Upper lobe of left lung (tissue), 6 donors: Measurements from ENCODE around the gene SFT2D2. TPM values are rescaled to one million over a fixed set of nuclear protein-coding genes. Genes with fewer than 3 reads are reported as not detected.

ENCODE experiments used
- ATAC-seq, 2 donors: fragments of 200-7000 bp; cut with Tn5 transposase; one replicate each; pipeline ENCODE4 v1.9.1; 2022; ENCODE audit warnings: mild to moderate bottlenecking in 2 of 2, moderate library complexity in 2 of 2; ENCODE audit not compliant: low FRiP score in 2 of 2
- DNase-seq, 2 donors: peaks; one replicate each; pipeline ENCODE4 v3.0.0-alpha.2; 2019 to 2020
- H3K27ac ChIP-seq, 4 donors: fragments of 200-600 bp; sonication (generic); one replicate each; pipeline ENCODE4 v1.5.1; 2016 to 2019
- H3K27me3 ChIP-seq, 4 donors: fragments of 200-600 bp; sonication (generic); one replicate each; pipeline ENCODE4 v1.5.1; 2017 to 2019
- H3K36me3 ChIP-seq, 4 donors: fragments of 200-600 bp; sonication (generic); one replicate each; pipeline ENCODE4 v1.5.1; 2016 to 2019
- H3K4me1 ChIP-seq, 4 donors: fragments of 200-600 bp; sonication (generic); one replicate each; pipeline ENCODE4 v1.5.1; 2018 to 2019
- H3K4me3 ChIP-seq, 4 donors: fragments of 200-600 bp; sonication (generic); one replicate each; pipeline ENCODE4 v1.5.1; 2017 to 2019; ENCODE audit warnings: mild to moderate bottlenecking in 2 of 4, moderate library complexity in 1 of 4
- H3K9me3 ChIP-seq, 4 donors: fragments of 200-600 bp; sonication (generic); one replicate each; pipeline ENCODE4 v1.5.1; 2018 to 2019
- CTCF ChIP-seq, 6 experiments: fragments of 450-650 bp in 4 of 6; fragments of 200-600 bp in 2 of 6; sonication (generic) in 2 of 6; IDR thresholded peaks; one replicate each; pipeline ENCODE4 v1.5.1; 2016 to 2019; ENCODE audit warnings: antibody characterized with exemption in 6 of 6
- EP300 ChIP-seq, 4 donors: sonication (generic); formaldehyde crosslinking; IDR thresholded peaks; one replicate each; pipeline ENCODE4 v1.5.1; 2017; ENCODE audit warnings: antibody characterized with exemption in 4 of 4, control low read depth in 2 of 4
- POLR2A ChIP-seq, 4 donors: fragments of 450-650 bp; IDR thresholded peaks; one replicate each; pipeline ENCODE4 v1.5.1; 2016 to 2017; ENCODE audit warnings: antibody characterized with exemption in 4 of 4, mild to moderate bottlenecking in 2 of 4
- POLR2AphosphoS5 ChIP-seq, 2 donors: sonication (generic); formaldehyde crosslinking; IDR thresholded peaks; one replicate each; pipeline ENCODE4 v1.5.1; 2017; ENCODE audit warnings: antibody characterized with exemption in 2 of 2
- WGBS, 2 donors: methylation state at CpG; one replicate each; pipeline ENCODE4 v1.1.5; 2017 to 2018; 5-methylcytosine and 5-hydroxymethylcytosine counted together
- total RNA-seq, 6 donors: library from RNA; depleted of rRNA in 4 of 6; stranded (reverse); fragments of >200 nt in 4 of 6; gene quantifications; one replicate each; pipeline versions ENCODE4 v1.1.0 to v1.2.1, GENCODE V29; 2016 to 2021
- donor health status: DM: no; HTN: no; CAD: no; lungs with moderate emphysema.
- donor health status: DM: no; HTN: yes; CAD: no; lungs with severe emphysema.

Gene SFT2D2
- total RNA-seq, 6 donors from 2014 or later, result 27.7 to 70.6 (median 41.9) TPM

GRCh38 chr1:168259567-168259966 lies 33.8 kb downstream of the SFT2D2 start:
- Histone ChIP-seq H3K36me3 (peaks cover 0 to 4% (median 1%) of the 10 kb centered on the region in 4 donors), H3K27me3 (no peaks in the 10 kb centered on the region), H3K4me3 (no peak overlapping the region), H3K4me1 (peaks cover 4 to 7% (median 7%) of the 10 kb centered on the region in 4 donors), H3K9me3 (peaks cover 5 to 14% (median 10%) of the 10 kb centered on the region in 4 donors), H3K27ac (no peak overlapping the region)
- ATAC-seq (no peak), DNase-seq (no peak)
- TF ChIP-seq POLR2A (IDR thresholded peaks at IDR 0.05), result no peak
- TF ChIP-seq CTCF (IDR thresholded peaks at IDR 0.05), result no peak
- no peak for TF ChIP-seq POLR2AphosphoS5 (IDR thresholded peaks at IDR 0.05)
- TF ChIP-seq EP300 (IDR thresholded peaks at IDR 0.05), result no peak
- WGBS, 2 donors, result 94 to 100% methylated on average over 1 of the region's 1 CpG

- no peak for ATAC-seq
Measured at GRCh38 chr1:168260393-168260792, 34.6 kb downstream of the SFT2D2 start.

GRCh38 chr1:168261390-168261789 lies 35.6 kb downstream of the SFT2D2 start:
- WGBS, 2 donors, result 46 to 65% methylated on average over 2 of the region's 2 CpGs
- H3K27ac ChIP-seq, result no peak overlapping the region
- ATAC-seq, result no peak
- H3K36me3 ChIP-seq, result no peaks in the 10 kb centered on the region
- DNase-seq, result no peak
- H3K4me3 ChIP-seq, result no peak overlapping the region
- peaks cover 4 to 7% (median 7%) of the 10 kb centered on the region in 4 donors for H3K4me1 ChIP-seq
- no peak for TF ChIP-seq EP300 (IDR thresholded peaks at IDR 0.05)
- H3K27me3 ChIP-seq, result no peaks in the 10 kb centered on the region
- H3K9me3 ChIP-seq, result peaks cover 0 to 4% (median 3%) of the 10 kb centered on the region in 4 donors

More at GRCh38 chr1:168260393-168260792, 34.6 kb downstream of the SFT2D2 start:
- peaks cover 0 to 4% (median 1%) of the 10 kb centered on the region in 4 donors for H3K36me3 ChIP-seq
- peaks cover 4 to 7% (median 7%) of the 10 kb centered on the region in 4 donors for H3K4me1 ChIP-seq
- TF ChIP-seq EP300 (IDR thresholded peaks at IDR 0.05) (no peak), POLR2A (IDR thresholded peaks at IDR 0.05) (no peak), POLR2AphosphoS5 (IDR thresholded peaks at IDR 0.05) (no peak), CTCF (IDR thresholded peaks at IDR 0.05) (no peak)
- H3K27me3 ChIP-seq, result no peaks in the 10 kb centered on the region
- DNase-seq, result no peak
- no peak overlapping the region for H3K4me3 ChIP-seq
- H3K27ac ChIP-seq, result no peak overlapping the region
- 90 to 98% methylated on average over 3 of the region's 3 CpGs for WGBS, 2 donors
- peaks cover 2 to 13% (median 10%) of the 10 kb centered on the region in 4 donors for H3K9me3 ChIP-seq

- Histone ChIP-seq H3K4me3 (no peak overlapping the region), H3K27ac (no peak overlapping the region), H3K36me3 (no peaks in the 10 kb centered on the region), H3K4me1 (peaks cover 4 to 7% (median 7%) of the 10 kb centered on the region in 4 donors), H3K9me3 (no peaks in the 10 kb centered on the region), H3K27me3 (no peaks in the 10 kb centered on the region)
- TF ChIP-seq POLR2AphosphoS5 (IDR thresholded peaks at IDR 0.05) (no peak), POLR2A (IDR thresholded peaks at IDR 0.05) (no peak)
- 88 to 93% methylated on average over 4 of the region's 4 CpGs for WGBS, 2 donors
- ATAC-seq (no peak), DNase-seq (no peak)
Measured at GRCh38 chr1:168263130-168263529, 37.3 kb downstream of the SFT2D2 start.

- Histone ChIP-seq H3K36me3 (no peaks in the 10 kb centered on the region), H3K4me1 (peaks cover 4 to 7% (median 7%) of the 10 kb centered on the region in 4 donors), H3K4me3 (no peak overlapping the region), H3K27ac (no peak overlapping the region), H3K9me3 (no peaks in the 10 kb centered on the region), H3K27me3 (no peaks in the 10 kb centered on the region)
- DNase-seq, result no peak
- no peak for TF ChIP-seq POLR2A (IDR thresholded peaks at IDR 0.05)
- no peak for TF ChIP-seq CTCF (IDR thresholded peaks at IDR 0.05)
- no peak for TF ChIP-seq POLR2AphosphoS5 (IDR thresholded peaks at IDR 0.05)
- no peak for TF ChIP-seq EP300 (IDR thresholded peaks at IDR 0.05)
- no peak for ATAC-seq
- 97 to 99% methylated on average over 7 of the region's 7 CpGs for WGBS, 2 donors
Measured at GRCh38 chr1:168264296-168264695, 38.5 kb downstream of the SFT2D2 start.

GRCh38 chr1:168265596-168265995 lies 39.8 kb downstream of the SFT2D2 start:
- H3K36me3 ChIP-seq, result no peaks in the 10 kb centered on the region
- TF ChIP-seq EP300 (IDR thresholded peaks at IDR 0.05) (no peak), CTCF (IDR thresholded peaks at IDR 0.05) (no peak), POLR2A (IDR thresholded peaks at IDR 0.05) (no peak), POLR2AphosphoS5 (IDR thresholded peaks at IDR 0.05) (no peak)
- 94% methylated on average over 1 of the region's 1 CpG; no CpG with 5 or more reads in 1 of the 2 donors for WGBS, 2 donors
- peaks cover 4 to 7% (median 7%) of the 10 kb centered on the region in 4 donors for H3K4me1 ChIP-seq
- no peak overlapping the region for H3K4me3 ChIP-seq
- no peak overlapping the region for H3K27ac ChIP-seq
- no peaks in the 10 kb centered on the region for H3K27me3 ChIP-seq
- H3K9me3 ChIP-seq, result no peaks in the 10 kb centered on the region
- ATAC-seq (no peak), DNase-seq (no peak)
